Stimulated activated naive B cell treated with anti-CD40 and anti-IgM and Interleukin-4, amounts not matched to agents 10 μg/mL and 1 μg/mL and 100 μg/mL, for 72 hours (primary cell): ENCODE data around the gene CYP27A1.
"Not testable (repeated sequence)": the region's sequence is repeated elsewhere in the genome, so short reads cannot be mapped to it uniquely, and the experiment has no call there.

ENCODE experiments used
- ATAC-seq, 2 donors: fragments of 150-1000 bp; cut with Tn5 transposase; replicated peaks; 2 replicates each; pipeline ENCODE4 v1.10.0; 2021; ENCODE audit warnings: moderate library complexity in 1 of 2
- DNase-seq: peaks from one replicate; pipeline ENCODE4 v3.0.0; 2021
- H3K27ac Mint-ChIP-seq: one replicate; pipeline ENCODE4 v1.8.0; 2022; ENCODE audit warnings: mild to moderate bottlenecking, mixed read lengths
- H3K27me3 Mint-ChIP-seq, 2 donors: one replicate each; pipeline ENCODE4 v1.8.0; 2022; ENCODE audit warnings: mixed read lengths in 2 of 2
- H3K36me3 Mint-ChIP-seq, 2 donors: one replicate each; pipeline ENCODE4 v1.8.0; 2022; ENCODE audit warnings: mixed read lengths in 2 of 2, mild to moderate bottlenecking in 1 of 2
- H3K4me1 Mint-ChIP-seq, 2 donors: one replicate each; pipeline ENCODE4 v1.8.0; 2022; ENCODE audit warnings: mixed read lengths in 2 of 2, mild to moderate bottlenecking in 1 of 2
- H3K4me3 Mint-ChIP-seq, 2 donors: one replicate each; pipeline ENCODE4 v1.8.0; 2022; ENCODE audit warnings: mild to moderate bottlenecking in 2 of 2, mixed read lengths in 2 of 2, moderate library complexity in 1 of 2
- H3K9me3 Mint-ChIP-seq, 2 donors: one replicate each; pipeline ENCODE4 v1.8.0; 2022; ENCODE audit warnings: mixed read lengths in 2 of 2, mild to moderate bottlenecking in 1 of 2

CYP27A1 gene

GRCh38 chr2:218754201-218754600 lies 27.7 kb upstream of the CYP27A1 start:
- peaks cover 56 to 58% of the 10 kb centered on the region in 2 donors for H3K36me3 Mint-ChIP-seq

GRCh38 chr2:218754781-218755180 lies 27.2 kb upstream of the CYP27A1 start:
- Mint-ChIP-seq H3K27ac (no peak overlapping the region), H3K9me3 (no peaks in the 10 kb centered on the region), H3K36me3 (peaks cover 51 to 55% of the 10 kb centered on the region in 2 donors), H3K4me3 (no peak overlapping the region), H3K27me3 (no peaks in the 10 kb centered on the region), H3K4me1 (no peaks in the 10 kb centered on the region)
- DNase-seq, result no peak
- ATAC-seq, result no peak

More at GRCh38 chr2:218754201-218754600, 27.7 kb upstream of the CYP27A1 start:
- no peak for DNase-seq
- Mint-ChIP-seq H3K9me3 (no peaks in the 10 kb centered on the region), H3K27me3 (no peaks in the 10 kb centered on the region), H3K4me1 (no peaks in the 10 kb centered on the region), H3K4me3 (no peak overlapping the region), H3K27ac (no peak overlapping the region)
- ATAC-seq, result no peak

GRCh38 chr2:218755198-218755566 lies 26.8 kb upstream of the CYP27A1 start:
- Mint-ChIP-seq H3K4me3 (no peak overlapping the region), H3K4me1 (no peaks in the 10 kb centered on the region), H3K9me3 (no peaks in the 10 kb centered on the region), H3K36me3 (peaks cover 48 to 55% of the 10 kb centered on the region in 2 donors), H3K27me3 (no peaks in the 10 kb centered on the region), H3K27ac (no peak overlapping the region)
- no peak for DNase-seq
- no peak for ATAC-seq

- DNase-seq (no peak), ATAC-seq (no peak)
- Mint-ChIP-seq H3K4me1 (no peaks in the 10 kb centered on the region), H3K27ac (no peak overlapping the region), H3K9me3 (no peaks in the 10 kb centered on the region), H3K4me3 (no peak overlapping the region), H3K27me3 (no peaks in the 10 kb centered on the region), H3K36me3 (peaks cover 45 to 53% of the 10 kb centered on the region in 2 donors)
Observed at GRCh38 chr2:218755567-218756404, 26.2 kb upstream of the CYP27A1 start.

GRCh38 chr2:218756599-218757377 lies 25.2 kb upstream of the CYP27A1 start:
- Mint-ChIP-seq H3K27ac (no peak overlapping the region), H3K27me3 (no peaks in the 10 kb centered on the region), H3K4me3 (no peak overlapping the region), H3K36me3 (peaks cover 43 to 49% of the 10 kb centered on the region in 2 donors), H3K4me1 (no peaks in the 10 kb centered on the region), H3K9me3 (no peaks in the 10 kb centered on the region)
- DNase-seq, result no peak
- no peak for ATAC-seq

GRCh38 chr2:218761795-218762194 lies 20.2 kb upstream of the CYP27A1 start:
- Mint-ChIP-seq H3K4me1 (no peaks in the 10 kb centered on the region), H3K4me3 (no peak overlapping the region), H3K9me3 (no peaks in the 10 kb centered on the region), H3K27me3 (no peaks in the 10 kb centered on the region), H3K36me3 (peaks cover 3 to 6% of the 10 kb centered on the region in 2 donors), H3K27ac (no peak overlapping the region)
- ATAC-seq (no peak), DNase-seq (no peak)

GRCh38 chr2:218772759-218773158 lies 9.2 kb upstream of the CYP27A1 start:
- H3K27me3 Mint-ChIP-seq, H3K4me1 Mint-ChIP-seq, ATAC-seq, H3K4me3 Mint-ChIP-seq, DNase-seq, H3K27ac Mint-ChIP-seq: not testable (repeated sequence)
- Mint-ChIP-seq H3K9me3 (peaks cover 8 to 11% of the 10 kb centered on the region in 2 donors), H3K36me3 (peaks cover 45 to 62% of the 10 kb centered on the region in 2 donors)

GRCh38 chr2:218773881-218774280 lies 8.1 kb upstream of the CYP27A1 start:
- Mint-ChIP-seq H3K4me3 (no peak overlapping the region), H3K27ac (no peak overlapping the region), H3K4me1 (no peaks in the 10 kb centered on the region), H3K9me3 (peaks cover 11 to 16% of the 10 kb centered on the region in 2 donors), H3K36me3 (peaks cover 49 to 67% of the 10 kb centered on the region in 2 donors), H3K27me3 (peaks cover 5 to 9% of the 10 kb centered on the region in 2 donors)
- ATAC-seq, result no peak
- DNase-seq, result no peak

- Mint-ChIP-seq H3K4me1 (no peaks in the 10 kb centered on the region), H3K27me3 (peaks cover 28 to 33% of the 10 kb centered on the region in 2 donors), H3K36me3 (peaks cover 50 to 66% of the 10 kb centered on the region in 2 donors), H3K4me3 (no peak overlapping the region), H3K9me3 (peaks cover 11 to 19% of the 10 kb centered on the region in 2 donors), H3K27ac (no peak overlapping the region)
- no peak for DNase-seq
- ATAC-seq, result no peak
Observed at GRCh38 chr2:218776488-218776887, 5.5 kb upstream of the CYP27A1 start.

GRCh38 chr2:218777276-218777990 lies 4.5 kb upstream of the CYP27A1 start:
- Mint-ChIP-seq H3K4me3 (no peak overlapping the region), H3K4me1 (peaks cover 3 to 5% of the 10 kb centered on the region in 2 donors), H3K36me3 (peaks cover 44 to 59% of the 10 kb centered on the region in 2 donors), H3K9me3 (peaks cover 11 to 19% of the 10 kb centered on the region in 2 donors), H3K27ac (no peak overlapping the region), H3K27me3 (peaks cover 35 to 38% of the 10 kb centered on the region in 2 donors)
- DNase-seq, result no peak
- ATAC-seq, result no peak

GRCh38 chr2:218780046-218780445 lies 1.9 kb upstream of the CYP27A1 start:
- Mint-ChIP-seq H3K4me3 (no peak overlapping the region), H3K36me3 (peaks cover 29 to 44% of the 10 kb centered on the region in 2 donors), H3K9me3 (peaks cover 11 to 19% of the 10 kb centered on the region in 2 donors), H3K4me1 (peaks cover 3 to 6% of the 10 kb centered on the region in 2 donors), H3K27ac (no peak overlapping the region), H3K27me3 (peaks cover 49 to 50% of the 10 kb centered on the region in 2 donors)
- DNase-seq (no peak), ATAC-seq (no peak)

GRCh38 chr2:218780851-218781690 lies 876 bp upstream of the CYP27A1 start:
- ATAC-seq (no peak), DNase-seq (no peak)
- Mint-ChIP-seq H3K27me3 (peaks cover 51 to 56% of the 10 kb centered on the region in 2 donors), H3K9me3 (peaks cover 10 to 17% of the 10 kb centered on the region in 2 donors), H3K4me3 (peak overlapping the region in 1 of 2 donors; percentile 58), H3K27ac (no peak overlapping the region), H3K4me1 (peaks cover 3 to 6% of the 10 kb centered on the region in 2 donors), H3K36me3 (peaks cover 27 to 37% of the 10 kb centered on the region in 2 donors)

- Mint-ChIP-seq H3K4me1 (peaks cover 3 to 6% of the 10 kb centered on the region in 2 donors), H3K27ac (no peak overlapping the region), H3K27me3 (peaks cover 53 to 59% of the 10 kb centered on the region in 2 donors), H3K9me3 (peaks cover 4 to 9% of the 10 kb centered on the region in 2 donors), H3K36me3 (peaks cover 16 to 25% of the 10 kb centered on the region in 2 donors), H3K4me3 (no peak overlapping the region)
- peak in 1 of 2 donors; percentile 7 for ATAC-seq
- DNase-seq, result no peak
Observed at GRCh38 chr2:218782528-218782844, 539 bp downstream of the CYP27A1 start.
